Stimulated activated naive CD8-positive, alpha-beta T cell treated with anti-CD3 and anti-CD28 coated beads, Interleukin-15, Interleukin-2, amounts not matched to agents 100 U/mL and 50 U/mL, for 24 hours (primary cell): ENCODE results near the gene LDB2.
"Not testable (repeated sequence)": the region's sequence is repeated elsewhere in the genome, so short reads cannot be mapped to it uniquely, and the experiment has no call there.

ENCODE experiments used
- ATAC-seq: fragments of 150-1000 bp; cut with Tn5 transposase; one replicate; pipeline ENCODE4 v1.10.0; 2021
- DNase-seq: peaks from one replicate; pipeline ENCODE4 v3.0.0; 2021

LDB2 gene

DNA sequence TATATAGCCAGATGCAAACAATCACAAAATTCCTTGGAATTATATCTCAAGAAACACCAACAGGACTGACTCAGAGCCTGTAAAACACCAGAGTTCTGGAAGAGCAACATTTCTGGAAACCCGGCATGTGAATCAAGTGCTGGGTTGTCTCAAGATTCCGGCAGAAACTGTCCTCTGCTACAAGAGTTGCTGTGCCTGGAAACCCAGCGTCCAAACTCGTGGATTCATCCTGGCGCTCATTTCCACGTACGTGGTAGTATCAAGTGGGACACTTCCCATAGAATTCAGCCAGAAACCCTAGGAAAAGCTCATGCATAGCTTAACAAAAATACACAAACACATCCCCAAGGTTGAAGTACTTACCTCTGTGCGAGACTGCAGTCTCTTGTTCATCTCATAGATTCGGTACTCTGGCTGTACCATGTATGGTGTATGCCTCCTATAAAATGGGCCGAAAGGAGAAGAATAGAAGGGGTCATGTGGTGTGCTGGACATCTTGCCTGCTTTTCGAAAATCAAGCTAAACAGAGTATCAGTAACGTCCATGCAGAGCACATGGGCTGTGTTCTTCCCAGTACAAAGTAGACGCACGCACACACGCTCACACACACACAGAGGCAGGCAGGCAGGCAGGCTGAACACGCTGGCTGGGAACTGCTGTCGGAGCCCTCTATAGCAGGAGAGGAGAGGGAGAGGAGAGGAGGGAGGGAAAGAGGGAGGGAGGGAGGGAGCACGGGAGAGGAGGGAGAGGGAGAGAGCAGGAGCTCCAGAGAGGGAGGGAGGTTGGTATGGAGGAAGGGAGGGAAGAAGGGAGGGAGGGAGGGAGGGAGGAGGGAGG lies at the start of gene LDB2:
LDB2 (minus strand) TSS at position 655 of the 837 bp plus-strand sequence.
- peak; percentile 28 for ATAC-seq
- no peak for DNase-seq

- DNase-seq (no peak), ATAC-seq (no peak)
These were observed 44.0 kb upstream of the LDB2 start for GRCh38 chr4:16942491-16942890.

GRCh38 chr4:16939178-16939577 lies 40.7 kb upstream of the LDB2 start:
- ATAC-seq (no peak), DNase-seq (no peak)

DNA sequence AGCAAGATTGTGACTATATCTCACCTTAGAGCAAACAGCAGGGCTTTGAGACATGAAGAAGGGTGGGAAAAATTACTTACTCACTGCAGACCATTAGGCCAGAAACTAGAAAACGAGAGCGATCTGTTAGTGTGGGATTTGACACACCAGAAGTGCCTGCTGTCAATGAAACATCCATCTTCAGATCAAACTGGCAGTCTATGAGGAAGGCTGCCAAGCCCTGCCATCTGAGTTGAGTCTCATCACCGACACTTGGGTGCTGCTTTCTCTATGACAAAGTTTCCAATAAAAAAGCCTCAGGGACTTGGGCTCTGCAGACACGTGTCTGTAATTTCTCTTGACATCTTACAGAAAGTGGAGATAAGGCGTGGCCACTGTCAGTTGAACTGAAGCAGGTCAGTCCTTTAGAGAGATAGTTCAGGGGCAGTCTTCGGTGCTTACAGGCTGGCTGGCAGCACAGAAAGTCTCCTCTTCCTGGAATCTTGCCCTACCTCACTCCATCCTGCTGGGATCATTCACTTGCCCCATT lies 40.1 kb upstream of the LDB2 start:
- no peak for ATAC-seq
- DNase-seq = no peak

DNA sequence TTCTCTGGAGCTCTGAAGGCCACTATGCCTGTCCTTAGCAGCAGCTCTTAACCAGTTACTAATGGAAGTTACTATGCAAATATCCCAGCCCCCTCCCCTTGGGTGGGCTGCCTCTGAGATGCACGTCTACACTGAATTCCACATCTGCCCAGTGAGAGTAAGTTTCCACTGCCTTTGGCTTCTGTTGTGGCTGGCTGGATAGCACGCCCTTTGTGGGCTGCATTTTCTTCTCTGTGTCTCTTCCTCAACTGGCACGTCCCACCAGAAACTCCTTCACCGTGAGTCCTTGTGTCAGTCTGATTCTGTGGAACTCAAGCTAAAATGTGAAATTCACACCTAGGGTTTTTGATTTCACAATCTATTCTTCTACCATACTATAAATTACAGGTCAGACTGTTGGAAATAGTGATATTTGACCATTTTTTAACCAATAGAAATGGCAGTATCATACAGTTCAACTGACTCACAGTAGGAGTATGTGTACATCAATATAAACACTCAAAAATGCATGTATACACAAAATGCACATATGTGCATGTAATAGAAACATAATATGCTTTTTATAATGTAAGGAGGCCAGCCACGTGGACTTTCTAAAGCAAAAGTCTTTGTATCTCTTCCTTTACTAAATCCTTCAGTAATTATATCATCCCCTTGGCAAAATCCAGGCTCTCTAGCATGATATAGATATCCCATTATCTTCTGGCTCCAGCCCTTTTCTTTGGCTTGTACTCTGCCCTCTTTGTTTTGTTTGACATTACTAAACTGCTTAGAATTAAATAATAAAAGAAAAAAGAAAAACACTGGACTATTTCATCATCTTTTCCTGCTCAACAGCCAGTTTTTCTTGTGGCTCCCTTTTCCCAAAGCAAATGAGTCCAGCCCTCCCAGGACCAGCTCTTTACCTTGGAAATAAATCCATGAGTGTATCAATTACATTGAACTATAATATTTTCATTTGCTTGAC lies 33.2 kb upstream of the LDB2 start:
- DNase-seq (no peak), ATAC-seq (no peak)

- ATAC-seq = no peak
These were observed 27.8 kb upstream of the LDB2 start for GRCh38 chr4:16926214-16926613.

DNA sequence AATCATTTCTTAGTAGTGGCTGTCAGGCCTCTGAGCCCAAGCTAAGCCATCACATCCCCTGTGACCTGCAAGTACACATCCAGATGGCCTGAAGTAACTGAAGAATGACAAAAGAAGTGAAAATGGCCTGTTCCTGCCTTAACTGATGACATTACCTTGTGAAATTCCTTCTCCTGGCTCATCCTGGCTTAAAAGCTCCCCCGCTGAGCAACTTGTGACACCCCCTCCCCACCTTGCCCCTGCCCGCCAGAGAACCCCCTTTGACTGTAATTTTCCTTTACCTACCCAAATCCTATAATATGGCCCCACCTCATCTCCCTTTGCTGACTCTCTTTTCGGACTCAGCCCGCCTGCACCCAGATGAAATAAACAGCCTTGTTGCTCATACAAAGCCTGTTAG lies 20.3 kb upstream of the LDB2 start:
- DNase-seq, ATAC-seq: not testable (repeated sequence)

More at GRCh38 chr4:16926214-16926613, 27.8 kb upstream of the LDB2 start:
- DNase-seq = no peak

GRCh38 chr4:16916719-16917337 lies 18.4 kb upstream of the LDB2 start:
- ATAC-seq = peak; percentile 81
- peak; percentile 79 for DNase-seq

- ATAC-seq (no peak), DNase-seq (no peak)
These were observed 17.6 kb upstream of the LDB2 start for GRCh38 chr4:16916031-16916430.

GRCh38 chr4:16914208-16914607 lies 15.8 kb upstream of the LDB2 start:
- DNase-seq (no peak), ATAC-seq (no peak)

DNA sequence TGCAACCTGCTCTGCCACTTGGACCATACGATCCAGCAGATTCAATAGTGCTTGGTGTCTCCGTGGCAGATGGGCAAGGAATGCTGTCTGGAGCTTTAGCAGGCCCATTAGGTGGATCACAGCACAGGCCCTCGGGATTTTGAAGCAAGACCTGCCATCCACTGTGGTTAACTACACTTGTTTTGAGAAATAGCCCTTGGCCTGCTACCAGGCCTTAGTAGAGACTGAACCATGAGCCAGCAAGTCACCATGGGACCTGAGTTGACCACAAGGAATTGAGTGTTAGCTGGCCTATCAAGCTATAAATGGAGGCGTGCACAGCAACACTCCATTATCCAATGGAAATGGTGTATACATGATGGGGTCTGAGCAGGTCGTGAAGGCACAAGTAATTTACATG lies 14.5 kb upstream of the LDB2 start:
- ATAC-seq = no peak

GRCh38 chr4:16909281-16909680 lies 10.8 kb upstream of the LDB2 start:
- ATAC-seq (no peak), DNase-seq (no peak)

More for the DNA sequence above, 14.5 kb upstream of the LDB2 start:
- no peak for DNase-seq

DNA sequence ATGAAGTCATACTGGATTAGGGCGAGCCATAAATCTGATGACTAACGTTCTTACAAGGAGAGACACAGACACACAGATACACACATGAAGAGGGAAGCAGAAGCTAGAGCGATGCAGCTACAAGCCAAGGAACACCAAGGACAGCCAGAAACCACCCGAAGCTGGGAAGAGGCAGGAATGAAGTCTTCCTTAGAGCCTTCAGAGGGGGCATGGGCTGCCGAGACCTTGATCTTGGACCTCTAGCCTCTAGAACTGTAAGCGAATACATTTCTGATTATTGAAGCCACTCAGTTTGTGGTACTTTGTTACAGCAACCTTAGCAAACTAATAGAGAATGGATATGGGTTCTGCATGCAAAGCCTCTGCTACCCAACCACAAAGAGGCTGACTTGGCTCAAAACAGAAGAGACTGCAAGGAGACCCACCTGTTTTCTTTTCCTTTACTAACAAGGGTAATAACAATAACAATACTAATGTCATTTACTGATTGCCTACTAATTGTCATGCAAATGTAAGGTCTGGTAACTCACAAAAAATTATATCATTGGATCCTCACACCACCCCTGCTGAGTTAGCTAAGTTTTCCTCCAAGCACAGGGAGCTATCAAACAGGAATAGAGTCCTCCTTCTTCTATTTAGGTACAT lies 10.1 kb upstream of the LDB2 start:
- no peak for ATAC-seq
- no peak for DNase-seq

- no peak for DNase-seq
- ATAC-seq = no peak
These were observed 1.9 kb upstream of the LDB2 start for GRCh38 chr4:16900325-16900724.

DNA sequence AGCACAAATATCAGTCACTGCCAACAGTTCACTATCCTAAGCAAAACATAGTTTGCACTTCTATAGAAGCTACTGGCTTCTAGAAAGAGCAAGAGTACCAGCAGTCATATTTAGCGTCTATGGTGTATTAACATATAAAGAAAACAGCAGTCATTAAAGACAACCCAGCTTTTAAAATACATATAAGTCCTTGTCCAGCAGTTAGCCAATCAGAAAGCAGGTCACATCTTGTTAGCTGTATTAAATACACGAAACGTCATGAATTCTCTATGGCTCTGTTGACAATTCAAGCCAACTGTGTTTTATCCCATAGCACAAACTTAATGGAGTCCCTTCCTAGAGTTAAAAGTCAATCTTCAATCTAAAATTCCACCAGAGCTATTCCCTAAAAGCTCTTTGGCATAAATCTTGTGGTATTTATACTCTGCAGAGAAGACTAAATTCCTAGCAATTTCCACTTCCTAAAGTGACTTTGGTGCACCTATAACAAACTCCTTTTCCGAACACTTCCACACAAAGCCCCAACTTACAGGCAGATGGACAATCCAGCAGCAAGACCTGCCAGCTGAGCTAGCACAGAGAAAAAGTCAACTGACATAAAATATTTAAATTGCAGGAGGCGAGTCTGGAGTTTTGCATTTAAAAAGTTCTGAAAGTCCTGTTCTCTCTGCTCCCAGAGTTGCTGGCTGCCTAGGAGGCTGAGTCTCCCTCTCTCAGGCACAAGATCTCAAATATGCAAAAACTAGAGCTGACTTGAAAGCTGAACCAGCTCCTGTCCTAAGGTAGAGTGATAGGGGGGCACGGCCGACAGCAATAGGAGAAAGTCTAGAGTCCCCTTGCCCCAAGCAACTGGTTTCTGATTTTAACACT lies 1.3 kb downstream of the LDB2 start:
- ATAC-seq (no peak), DNase-seq (no peak)

DNA sequence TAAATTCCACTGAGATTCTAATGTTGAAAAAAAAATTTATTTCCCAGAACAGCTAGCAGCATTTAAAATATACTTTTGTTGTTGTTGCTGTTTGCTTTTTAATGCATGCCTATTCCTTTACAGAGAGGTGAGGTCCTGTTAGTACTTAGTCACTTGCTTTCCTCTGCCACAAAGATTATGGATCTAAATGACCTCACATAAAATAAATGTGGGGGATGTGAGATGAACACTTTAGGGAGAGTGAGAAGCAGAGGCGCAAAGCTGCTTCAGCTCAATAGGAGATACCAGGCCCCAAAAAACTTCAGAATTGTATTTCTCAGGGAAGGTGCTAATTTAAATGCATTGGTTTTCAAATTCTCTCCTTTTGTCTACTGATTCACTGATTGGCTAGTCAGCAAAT lies 4.0 kb downstream of the LDB2 start:
- ATAC-seq (no peak), DNase-seq (no peak)

DNA sequence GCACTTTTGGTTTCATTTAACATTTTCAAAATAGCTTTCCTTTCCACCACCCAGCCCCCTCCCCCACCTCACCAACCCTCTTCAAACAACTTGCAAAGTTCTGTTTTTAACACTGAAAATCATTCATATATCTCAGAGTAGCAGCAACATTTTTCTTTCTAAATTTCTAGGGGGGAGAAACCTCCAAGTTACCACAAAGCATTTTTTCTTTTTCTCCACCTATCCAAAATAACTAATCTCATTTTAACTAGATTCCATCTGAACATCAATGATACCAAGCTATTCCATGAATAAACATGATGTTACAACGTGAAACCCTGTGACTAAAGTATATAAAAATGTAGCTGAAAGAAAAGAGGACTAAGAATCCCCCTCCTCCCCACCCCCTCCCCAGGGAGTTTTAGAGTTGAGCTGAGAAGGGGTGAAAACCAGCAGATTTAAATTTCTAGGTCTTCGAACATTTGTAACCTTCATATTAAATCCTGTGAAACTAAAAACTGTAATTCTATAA lies 5.2 kb downstream of the LDB2 start:
- no peak for ATAC-seq
- no peak for DNase-seq

GRCh38 chr4:16890651-16891050 lies 7.8 kb downstream of the LDB2 start:
- DNase-seq (no peak), ATAC-seq (peak; percentile 28)

DNA sequence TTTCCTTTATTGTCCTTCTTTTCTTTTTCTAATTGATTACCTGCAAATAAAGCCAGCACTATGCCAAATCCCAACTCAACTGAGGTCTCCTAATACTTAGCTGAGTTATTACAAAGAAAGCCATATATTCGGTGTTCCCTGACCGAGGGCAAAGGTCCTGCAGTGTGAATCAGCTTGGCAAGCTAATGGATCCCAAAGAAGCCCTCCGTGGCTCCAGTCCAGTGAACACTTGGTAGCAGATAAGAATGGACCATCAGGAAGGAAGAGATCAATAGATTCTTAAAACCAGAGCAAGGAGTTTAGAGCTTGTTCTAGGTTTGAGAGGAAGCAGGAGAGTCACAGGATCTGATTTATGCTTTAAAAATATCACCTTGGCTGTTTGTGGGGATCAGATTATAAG lies 8.5 kb downstream of the LDB2 start:
- DNase-seq = no peak
- no peak for ATAC-seq

- ATAC-seq = peak; percentile 23
These were observed 10.6 kb downstream of the LDB2 start for GRCh38 chr4:16887887-16888286.

More at GRCh38 chr4:16887887-16888286, 10.6 kb downstream of the LDB2 start:
- DNase-seq = no peak
